HG02885 (cell line): Measurements from ENCODE around the gene CCDC88B.

Experiments used
- ATAC-seq: cut with Tn5 transposase; IDR thresholded peaks from one replicate; pipeline ENCODE4 v1.9.1; 2021; ENCODE audit warnings: mild to moderate bottlenecking; ENCODE audit not compliant: unreplicated experiment, poor library complexity

The CCDC88B gene

DNA sequence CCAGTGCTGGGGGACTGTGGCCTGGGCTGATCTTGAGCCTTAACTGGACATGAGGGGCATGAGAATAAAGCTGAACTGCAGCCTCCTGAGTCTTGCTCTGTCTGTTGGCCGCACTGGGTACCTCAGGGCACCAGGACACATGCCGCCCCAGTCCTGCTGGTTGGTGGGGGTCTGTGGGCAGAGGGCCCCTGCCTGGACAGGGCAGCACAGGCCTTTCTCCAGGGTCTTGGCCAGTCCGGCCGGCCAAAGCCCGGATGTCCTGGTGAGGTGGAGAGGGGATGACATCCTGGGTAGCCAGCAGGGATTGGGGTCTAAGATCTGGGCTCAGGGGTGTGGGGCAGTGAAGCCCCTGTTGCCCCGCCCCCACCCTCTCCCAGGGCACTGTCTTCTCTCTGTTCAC lies 17.4 kb downstream of the CCDC88B start:
- no peak for ATAC-seq

GRCh38 chr11:64357904-64358535 lies 18.0 kb downstream of the CCDC88B start:
- no peak for ATAC-seq

DNA sequence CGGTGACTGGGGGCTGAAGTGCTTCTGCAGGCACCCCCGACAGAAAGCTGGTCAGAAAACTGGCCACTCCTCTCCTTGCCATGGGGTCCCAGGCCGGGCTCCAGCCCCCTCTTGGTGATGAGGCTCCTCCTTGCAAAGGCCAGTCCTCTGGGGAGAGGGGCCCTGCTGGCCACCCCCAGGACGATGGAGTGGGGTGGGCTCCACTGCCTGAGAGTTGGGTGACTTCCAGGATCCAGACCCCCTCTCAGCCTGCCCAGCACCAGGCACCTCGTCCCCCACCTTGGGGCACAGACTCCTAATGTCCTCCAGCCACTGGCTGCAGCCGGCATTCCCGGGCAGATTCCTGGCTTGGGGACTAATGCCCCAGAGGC lies 18.5 kb downstream of the CCDC88B start:
- no peak for ATAC-seq

DNA sequence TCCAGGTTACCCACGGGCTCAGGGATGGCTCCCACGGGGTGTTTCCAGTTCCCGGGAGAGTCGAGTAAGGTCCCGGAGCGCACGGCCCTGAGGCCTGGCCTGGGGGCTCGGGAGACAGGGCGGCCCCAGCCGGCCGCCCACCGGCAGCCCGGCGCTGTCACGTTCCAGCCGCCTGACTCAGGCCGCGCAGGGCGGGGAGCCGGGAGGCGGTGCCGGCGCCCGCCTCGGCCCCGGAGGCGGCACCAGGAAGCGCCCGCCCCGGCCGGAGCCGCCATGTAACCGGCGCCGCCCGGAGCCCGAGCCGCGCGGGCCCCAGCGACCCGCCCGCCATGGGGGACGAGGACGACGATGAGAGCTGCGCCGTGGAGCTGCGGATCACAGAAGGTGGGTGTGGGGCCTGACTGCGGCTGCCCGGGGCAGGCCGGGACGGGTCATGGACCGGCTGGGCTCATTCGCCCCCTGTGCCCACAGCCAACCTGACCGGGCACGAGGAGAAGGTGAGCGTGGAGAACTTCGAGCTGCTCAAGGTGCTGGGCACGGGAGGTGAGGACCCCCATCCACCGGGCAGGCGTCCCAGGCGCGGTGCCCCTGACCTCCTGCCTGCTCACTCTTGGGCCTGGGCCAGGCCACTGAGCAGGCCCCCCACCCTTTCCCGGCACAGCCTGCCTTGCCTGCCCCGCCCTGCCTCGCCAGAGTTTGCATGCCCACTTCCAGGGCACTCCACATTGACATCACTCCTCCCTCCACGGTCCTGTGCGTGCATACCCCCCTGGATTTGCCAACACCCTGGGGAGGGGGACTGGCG lies 19.1 kb downstream of the CCDC88B start, which contains the start of gene RPS6KA4:
RPS6KA4 (plus strand) TSS at position 256 of the 805 bp plus-strand sequence; CDS start at position 330, 74 bp downstream.
- peak; percentile 58 for ATAC-seq

DNA sequence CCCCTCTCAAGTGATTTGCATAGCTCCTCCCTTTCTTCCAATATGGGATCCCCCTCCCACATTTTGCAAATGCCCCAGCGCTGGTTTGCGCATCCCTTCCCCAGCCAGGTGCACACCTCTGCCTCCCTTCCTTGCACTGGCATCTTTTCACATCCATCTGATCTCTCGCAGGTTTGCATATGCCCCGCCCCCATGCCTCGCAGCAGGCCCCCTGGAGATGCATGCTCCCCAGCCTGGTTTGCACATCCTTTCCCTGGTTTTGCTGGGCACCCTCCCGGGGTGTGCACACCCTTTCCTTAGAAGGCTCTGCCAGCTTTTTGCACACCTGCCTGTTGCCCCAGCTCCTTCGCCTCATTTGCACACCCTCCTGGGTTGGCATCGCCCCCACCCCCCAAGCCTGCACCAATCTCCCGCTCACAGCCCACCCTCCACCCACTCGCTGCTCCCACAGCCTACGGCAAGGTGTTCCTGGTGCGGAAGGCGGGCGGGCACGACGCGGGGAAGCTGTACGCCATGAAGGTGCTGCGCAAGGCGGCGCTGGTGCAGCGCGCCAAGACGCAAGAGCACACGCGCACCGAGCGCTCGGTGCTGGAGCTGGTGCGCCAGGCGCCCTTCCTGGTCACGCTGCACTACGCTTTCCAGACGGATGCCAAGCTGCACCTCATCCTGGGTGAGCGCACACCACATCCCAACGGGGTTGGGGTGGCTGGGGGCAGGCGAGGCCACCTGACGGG lies 19.9 kb downstream of the CCDC88B start:
- ATAC-seq = no peak

GRCh38 chr11:64360448-64360921 lies 20.5 kb downstream of the CCDC88B start:
- ATAC-seq = no peak

DNA sequence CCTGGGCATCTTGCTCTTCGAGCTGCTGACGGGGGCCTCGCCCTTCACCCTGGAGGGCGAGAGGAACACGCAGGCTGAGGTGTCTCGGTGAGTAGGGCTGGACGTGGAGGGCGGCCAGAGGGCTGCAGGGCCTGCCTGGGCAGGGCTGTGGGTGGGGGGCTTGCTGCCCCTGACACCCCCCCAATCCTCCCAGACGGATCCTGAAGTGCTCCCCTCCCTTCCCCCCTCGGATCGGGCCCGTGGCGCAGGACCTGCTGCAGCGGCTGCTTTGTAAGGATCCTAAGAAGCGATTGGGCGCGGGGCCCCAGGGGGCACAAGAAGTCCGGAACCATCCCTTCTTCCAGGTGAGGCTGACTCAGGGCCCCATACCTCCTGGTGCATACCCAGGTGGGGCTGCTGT lies 21.7 kb downstream of the CCDC88B start:
- ATAC-seq = no peak

GRCh38 chr11:64362339-64362738 lies 22.3 kb downstream of the CCDC88B start:
- no peak for ATAC-seq

GRCh38 chr11:64364435-64364834 lies 24.4 kb downstream of the CCDC88B start:
- no peak for ATAC-seq

GRCh38 chr11:64364911-64365310 lies 24.9 kb downstream of the CCDC88B start:
- ATAC-seq = no peak

GRCh38 chr11:64366751-64367150 lies 26.7 kb downstream of the CCDC88B start:
- ATAC-seq = no peak

DNA sequence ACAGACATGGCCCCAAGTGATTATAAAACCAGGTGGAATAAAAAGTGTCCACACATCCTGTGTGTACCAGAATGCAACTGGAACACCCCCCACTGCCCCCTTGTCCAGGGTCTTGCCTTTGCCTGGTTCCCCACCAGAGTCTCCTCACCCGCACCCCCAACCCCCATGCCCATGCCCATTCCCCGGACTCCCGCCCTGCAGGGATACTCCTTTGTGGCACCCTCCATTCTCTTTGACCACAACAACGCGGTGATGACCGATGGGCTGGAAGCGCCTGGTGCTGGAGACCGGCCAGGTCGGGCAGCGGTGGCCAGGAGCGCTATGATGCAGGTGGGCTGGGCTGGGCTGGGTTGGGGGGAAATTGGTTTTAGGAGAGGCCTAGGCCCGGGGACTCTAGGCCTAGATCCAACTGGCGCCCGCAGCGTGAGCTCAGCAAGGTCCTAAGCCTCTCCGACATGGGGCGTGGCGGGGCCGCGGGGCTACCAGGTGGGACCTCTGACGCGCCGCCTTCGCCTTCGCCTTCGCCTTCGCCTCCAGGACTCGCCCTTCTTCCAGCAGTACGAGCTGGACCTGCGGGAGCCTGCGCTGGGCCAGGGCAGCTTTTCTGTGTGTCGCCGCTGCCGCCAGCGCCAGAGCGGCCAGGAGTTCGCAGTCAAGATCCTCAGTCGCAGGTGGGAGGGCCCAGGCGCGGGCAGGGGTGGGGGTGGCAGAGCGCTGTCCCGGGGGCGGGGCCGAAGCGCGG lies 28.1 kb downstream of the CCDC88B start:
- ATAC-seq = no peak

- no peak for ATAC-seq
Measured at GRCh38 chr11:64368673-64369074, 28.7 kb downstream of the CCDC88B start.

GRCh38 chr11:64369440-64370421 lies 29.7 kb downstream of the CCDC88B start:
- ATAC-seq = no peak

- no peak for ATAC-seq
Measured at GRCh38 chr11:64371201-64371600, 31.2 kb downstream of the CCDC88B start.

DNA sequence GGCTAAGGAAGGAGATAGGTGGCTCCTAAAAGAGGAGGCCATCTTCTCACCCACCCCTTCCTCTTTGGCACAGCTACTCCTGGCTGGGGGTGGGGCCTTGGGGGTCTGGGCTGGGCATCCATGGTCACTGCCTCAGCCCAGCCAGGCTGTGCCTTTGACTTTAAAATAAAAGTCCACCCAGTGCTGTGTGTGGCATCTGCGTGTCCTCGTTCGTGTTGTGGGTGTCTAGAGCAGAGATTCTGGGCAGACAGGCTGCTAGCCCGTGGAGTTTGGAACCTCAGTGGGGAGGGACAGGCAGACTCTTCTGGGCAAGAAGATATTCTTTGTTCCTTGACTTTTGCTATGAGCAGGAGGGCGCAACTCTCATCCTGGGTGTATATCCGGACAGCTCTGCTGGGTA lies 32.0 kb downstream of the CCDC88B start:
- ATAC-seq = no peak

GRCh38 chr11:64372802-64373597 lies 33.0 kb downstream of the CCDC88B start:
- no peak for ATAC-seq

- ATAC-seq = no peak
Measured at GRCh38 chr11:64373598-64373974, 33.6 kb downstream of the CCDC88B start.
